ENCODE results near the gene LYPD6.

- no peak for TF ChIP-seq MYC (IDR thresholded peaks at IDR 0.05; ENCODE audit: low read depth, low read length)
- TF ChIP-seq, protein P1, sequence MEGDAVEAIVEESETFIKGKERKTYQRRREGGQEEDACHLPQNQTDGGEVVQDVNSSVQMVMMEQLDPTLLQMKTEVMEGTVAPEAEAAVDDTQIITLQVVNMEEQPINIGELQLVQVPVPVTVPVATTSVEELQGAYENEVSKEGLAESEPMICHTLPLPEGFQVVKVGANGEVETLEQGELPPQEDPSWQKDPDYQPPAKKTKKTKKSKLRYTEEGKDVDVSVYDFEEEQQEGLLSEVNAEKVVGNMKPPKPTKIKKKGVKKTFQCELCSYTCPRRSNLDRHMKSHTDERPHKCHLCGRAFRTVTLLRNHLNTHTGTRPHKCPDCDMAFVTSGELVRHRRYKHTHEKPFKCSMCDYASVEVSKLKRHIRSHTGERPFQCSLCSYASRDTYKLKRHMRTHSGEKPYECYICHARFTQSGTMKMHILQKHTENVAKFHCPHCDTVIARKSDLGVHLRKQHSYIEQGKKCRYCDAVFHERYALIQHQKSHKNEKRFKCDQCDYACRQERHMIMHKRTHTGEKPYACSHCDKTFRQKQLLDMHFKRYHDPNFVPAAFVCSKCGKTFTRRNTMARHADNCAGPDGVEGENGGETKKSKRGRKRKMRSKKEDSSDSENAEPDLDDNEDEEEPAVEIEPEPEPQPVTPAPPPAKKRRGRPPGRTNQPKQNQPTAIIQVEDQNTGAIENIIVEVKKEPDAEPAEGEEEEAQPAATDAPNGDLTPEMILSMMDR (IDR thresholded peaks at IDR 0.05; ENCODE audit: extremely low read depth in 1 of 2, insufficient read depth in 1 of 2, low read depth in 1 of 2, low read length in 2 of 2): no peak
- TF ChIP-seq POLR2AphosphoS5 (IDR thresholded peaks at IDR 0.05; ENCODE audit: insufficient read depth, low read depth, low read length): no peak
- no peak for TF ChIP-seq JUN (IDR thresholded peaks at IDR 0.05; ENCODE audit: borderline replicate concordance, insufficient read depth, insufficient read length, low read depth)
- no peak for TF ChIP-seq POLR2A (IDR thresholded peaks at IDR 0.05; ENCODE audit: low read depth, low read length)
- no peak for TF ChIP-seq MAX (IDR thresholded peaks at IDR 0.05; ENCODE audit: insufficient read depth, insufficient read length)
Observed at GRCh38 chr2:149353421-149353820, 23.0 kb downstream of the LYPD6 start.

Measured in endothelial cell of umbilical vein (primary cell).